NK-92 (cell line): ENCODE measurements around the gene TCTN2.

Source experiments
- DNase-seq: peaks from one replicate; lab custom pipeline; 2025; ENCODE audit not compliant: unreplicated experiment; lab: John Stamatoyannopoulos, UW

TCTN2 gene

DNA sequence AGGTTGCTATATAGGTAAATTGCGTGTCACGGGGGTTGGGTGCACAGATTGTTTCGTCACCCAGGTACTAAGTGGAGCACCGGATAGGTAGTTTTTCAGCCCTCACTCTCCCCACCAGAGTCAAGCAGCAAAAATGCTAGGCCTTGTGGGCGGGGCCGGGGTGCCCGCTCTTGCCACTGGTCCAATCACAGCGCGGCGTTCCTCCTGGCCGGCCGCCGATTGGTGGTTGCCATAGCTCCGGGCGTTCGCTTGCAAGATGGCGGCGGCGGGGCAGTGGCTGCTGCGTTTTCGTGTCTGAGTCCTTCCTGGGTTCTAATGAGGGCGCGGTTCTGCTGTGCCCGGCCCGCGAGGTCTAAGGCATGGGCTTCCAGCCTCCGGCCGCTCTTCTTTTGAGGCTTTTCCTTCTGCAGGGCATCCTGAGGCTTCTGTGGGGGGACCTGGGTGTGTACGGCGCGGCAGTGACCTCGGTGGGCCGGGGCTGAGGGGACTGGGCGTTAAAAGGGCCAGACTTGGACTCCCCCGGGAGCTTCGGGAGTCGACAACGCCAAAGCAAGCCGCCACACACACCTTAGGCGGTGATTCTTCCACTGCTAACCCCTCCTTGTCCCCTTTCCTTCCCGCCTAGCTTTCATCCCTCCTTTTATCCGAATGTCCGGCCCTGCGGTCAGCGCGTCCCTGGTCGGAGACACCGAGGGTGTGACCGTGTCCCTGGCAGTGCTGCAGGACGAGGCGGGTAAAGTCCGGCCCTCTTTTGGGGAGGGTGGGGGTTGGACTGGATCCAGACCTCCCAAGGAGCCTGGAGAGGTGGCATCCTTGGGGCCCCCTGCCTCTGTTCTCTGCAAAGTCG lies at the start of gene TCTN2:
Gene TCTN2, plus strand, starts transcription at position 232 of the 847 bp plus-strand sequence. Its CDS starts 128 bp downstream, at position 360.
- peak; percentile 43 for DNase-seq

- no peak for DNase-seq
These were observed 49.0 kb upstream of the TCTN2 start for GRCh38 chr12:123621619-123622530.

GRCh38 chr12:123633379-123634141 lies 37.4 kb upstream of the TCTN2 start, which contains the start of the genes EIF2B1 and GTF2H3:
Gene EIF2B1, minus strand, starts transcription at chr12:123633686. Its CDS starts 129 bp downstream, at chr12:123633557.
Gene GTF2H3, plus strand, starts transcription at chr12:123633829. Its CDS starts 31 bp downstream, at chr12:123633860.
- DNase-seq = peak; percentile 84

GRCh38 chr12:123634142-123634561 lies 36.8 kb upstream of the TCTN2 start:
- DNase-seq = no peak

DNA sequence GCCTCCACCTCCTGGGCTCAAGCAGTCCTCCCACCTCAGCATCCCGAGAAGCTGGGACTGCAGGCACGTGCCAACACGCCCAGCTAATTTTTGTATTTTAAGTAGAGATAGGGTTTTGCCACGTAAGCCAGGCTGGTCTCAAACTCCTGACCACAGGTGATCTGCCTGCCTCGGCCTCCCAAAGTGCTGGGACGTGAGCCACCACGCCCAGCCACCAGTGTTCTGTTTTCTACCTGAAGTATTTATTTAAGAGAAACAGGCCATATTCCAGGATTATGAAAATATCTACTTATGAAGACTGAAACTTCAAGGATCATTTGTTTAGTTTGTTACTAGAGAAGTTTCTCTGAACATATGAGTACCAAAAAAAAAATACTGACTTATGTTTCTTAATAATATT lies 27.0 kb upstream of the TCTN2 start:
- no peak for DNase-seq

GRCh38 chr12:123645380-123645779 lies 25.5 kb upstream of the TCTN2 start:
- no peak for DNase-seq

DNA sequence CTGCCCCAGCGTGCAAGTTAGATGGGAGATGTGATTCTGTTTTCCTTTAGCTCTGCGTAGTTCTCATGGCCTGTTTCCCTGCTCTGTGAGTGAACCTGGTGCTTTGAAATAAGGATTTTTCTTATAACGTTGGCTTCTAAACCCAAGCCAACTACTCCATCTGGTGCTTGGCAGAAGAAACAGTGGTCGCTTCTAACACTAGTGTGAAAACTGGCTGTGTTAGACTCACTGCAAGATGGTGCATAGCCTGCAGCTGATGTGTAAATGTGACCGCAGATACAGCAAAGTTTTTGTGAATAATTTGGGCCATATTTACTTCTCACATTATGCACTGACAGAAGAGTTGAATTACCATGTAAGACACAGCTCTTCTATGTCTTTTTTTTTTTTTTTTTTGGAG lies 25.0 kb upstream of the TCTN2 start:
- DNase-seq = no peak

- DNase-seq = no peak
These were observed 22.5 kb upstream of the TCTN2 start for GRCh38 chr12:123648401-123648800.

- DNase-seq = no peak
These were observed 16.7 kb upstream of the TCTN2 start for GRCh38 chr12:123654129-123654701.

DNA sequence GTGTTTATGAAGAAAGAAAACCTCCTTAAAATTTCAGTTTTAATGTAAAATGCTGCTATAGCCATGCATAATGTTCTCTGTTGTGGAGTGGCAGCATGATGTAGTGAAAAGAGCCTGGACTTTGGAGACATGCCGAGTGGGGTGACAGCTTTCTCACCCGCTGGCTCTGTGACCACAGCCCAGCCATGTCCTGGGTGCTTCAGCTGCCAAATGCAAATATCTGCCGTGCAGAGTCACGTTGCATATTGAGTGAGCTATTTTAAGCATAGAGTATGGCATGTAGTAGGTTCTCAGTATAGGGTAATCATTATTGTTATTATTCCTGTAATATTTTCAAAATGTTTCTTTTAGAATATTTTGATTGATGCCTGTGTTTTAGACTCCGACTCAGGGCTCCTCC lies 15.5 kb upstream of the TCTN2 start:
- DNase-seq = no peak

- DNase-seq = no peak
These were observed 14.5 kb upstream of the TCTN2 start for GRCh38 chr12:123656392-123656791.

GRCh38 chr12:123657211-123657610 lies 13.7 kb upstream of the TCTN2 start:
- DNase-seq = no peak

DNA sequence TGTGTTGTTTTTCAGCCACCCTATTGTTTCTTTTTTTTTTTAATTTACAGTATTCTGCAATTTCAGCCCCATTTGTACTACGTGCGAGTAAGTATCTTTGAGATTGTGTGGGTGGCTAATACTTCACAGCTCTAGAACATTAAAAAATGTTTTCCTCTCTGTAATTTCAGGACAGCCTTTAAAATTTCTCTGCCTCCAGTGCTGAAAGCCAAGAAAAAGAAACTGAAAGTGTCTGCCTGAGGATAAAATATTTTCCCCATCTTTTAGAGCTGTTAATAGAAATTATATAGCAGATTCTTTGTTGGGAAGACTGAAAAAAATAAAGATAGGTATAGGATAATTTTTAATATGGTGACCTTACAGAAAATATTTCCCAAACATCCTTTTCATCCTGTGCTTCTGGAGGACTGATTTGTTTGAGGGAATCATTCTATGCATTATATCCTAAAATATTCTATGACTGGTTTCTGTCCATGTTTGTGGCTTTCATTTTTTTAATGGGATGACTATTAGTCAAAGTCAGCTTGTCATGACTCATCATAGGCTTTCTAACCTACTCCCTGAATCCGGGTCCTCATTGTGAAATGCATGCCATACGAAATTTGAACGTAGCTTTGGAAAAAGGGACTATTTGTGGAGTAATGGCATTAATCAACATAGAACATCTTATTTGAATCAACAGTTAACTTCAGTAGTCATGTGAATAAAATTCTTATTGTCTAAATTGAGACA lies 10.8 kb upstream of the TCTN2 start:
- DNase-seq = no peak

- DNase-seq = no peak
These were observed 3.1 kb upstream of the TCTN2 start for GRCh38 chr12:123667771-123668170.

GRCh38 chr12:123671876-123672275 lies 963 bp downstream of the TCTN2 start:
- DNase-seq = no peak

DNA sequence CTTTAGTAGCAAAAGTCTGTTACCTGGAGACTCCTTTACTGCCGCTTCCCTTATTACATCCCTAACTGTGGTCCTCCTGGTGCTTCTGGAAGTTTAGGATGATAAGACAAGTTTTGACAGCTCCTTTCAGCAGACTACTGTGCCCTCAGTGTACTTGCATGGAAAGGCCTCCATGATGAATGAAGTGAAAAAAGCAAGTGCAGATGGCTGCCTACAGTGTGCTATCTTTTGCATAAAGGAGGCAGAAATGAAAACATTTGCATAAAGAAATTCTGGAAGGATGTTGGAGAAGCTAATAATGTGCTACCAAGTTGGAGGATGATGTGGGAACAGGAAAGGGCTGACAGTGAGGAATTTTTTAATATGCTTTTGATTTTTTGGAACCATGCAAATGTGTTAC lies 4.5 kb downstream of the TCTN2 start:
- no peak for DNase-seq

DNA sequence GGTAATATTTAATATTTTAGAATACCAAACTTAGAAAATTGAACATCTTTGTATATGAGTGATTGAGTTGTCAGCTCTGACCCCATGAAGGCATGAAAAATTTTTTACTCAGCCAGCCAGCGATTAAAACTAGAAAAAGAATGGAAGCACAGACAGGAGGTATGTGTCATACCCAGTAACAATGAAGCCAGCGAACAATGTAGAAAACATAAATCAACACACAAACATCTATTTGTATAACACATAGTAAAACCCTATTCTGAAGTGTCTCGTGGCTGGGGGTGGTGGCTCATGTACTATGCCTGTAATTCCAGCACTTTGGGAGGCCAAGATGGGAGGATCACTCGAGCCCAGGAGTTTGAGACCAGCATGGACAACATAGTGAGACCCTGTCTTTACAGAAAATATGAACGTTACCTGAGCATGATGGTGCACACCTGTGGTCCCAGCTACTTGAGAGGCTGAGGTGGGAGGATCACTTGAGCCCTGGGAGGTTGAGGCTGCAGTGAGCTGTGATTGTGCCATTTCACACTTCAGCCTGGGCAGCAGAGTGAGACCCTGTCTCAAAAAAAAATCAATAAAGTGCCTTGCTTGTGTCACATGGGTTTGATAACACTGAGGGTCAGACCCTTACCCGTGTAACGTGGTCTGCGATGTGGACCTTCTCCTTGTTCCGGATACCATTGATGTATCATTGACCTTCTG lies 5.9 kb downstream of the TCTN2 start:
- DNase-seq = no peak

- no peak for DNase-seq
These were observed 8.1 kb downstream of the TCTN2 start for GRCh38 chr12:123678981-123679380.

GRCh38 chr12:123681605-123682004 lies 10.7 kb downstream of the TCTN2 start:
- DNase-seq = no peak
